Stimulated activated naive B cell treated with anti-CD40 and anti-IgM and Interleukin-4, amounts not matched to agents 10 μg/mL and 1 μg/mL and 100 μg/mL, for 72 hours (primary cell): ENCODE results near the gene ANKRD11.

Source experiments
- ATAC-seq, 2 donors: fragments of 150-1000 bp; cut with Tn5 transposase; replicated peaks; 2 replicates each; pipeline ENCODE4 v1.10.0; 2021; ENCODE audit warnings: moderate library complexity in 1 of 2
- DNase-seq: peaks from one replicate; pipeline ENCODE4 v3.0.0; 2021
- H3K27ac Mint-ChIP-seq: one replicate; pipeline ENCODE4 v1.8.0; 2022; ENCODE audit warnings: mild to moderate bottlenecking, mixed read lengths
- H3K27me3 Mint-ChIP-seq, 2 donors: one replicate each; pipeline ENCODE4 v1.8.0; 2022; ENCODE audit warnings: mixed read lengths in 2 of 2
- H3K36me3 Mint-ChIP-seq, 2 donors: one replicate each; pipeline ENCODE4 v1.8.0; 2022; ENCODE audit warnings: mixed read lengths in 2 of 2, mild to moderate bottlenecking in 1 of 2
- H3K4me1 Mint-ChIP-seq, 2 donors: one replicate each; pipeline ENCODE4 v1.8.0; 2022; ENCODE audit warnings: mixed read lengths in 2 of 2, mild to moderate bottlenecking in 1 of 2
- H3K4me3 Mint-ChIP-seq, 2 donors: one replicate each; pipeline ENCODE4 v1.8.0; 2022; ENCODE audit warnings: mild to moderate bottlenecking in 2 of 2, mixed read lengths in 2 of 2, moderate library complexity in 1 of 2
- H3K9me3 Mint-ChIP-seq, 2 donors: one replicate each; pipeline ENCODE4 v1.8.0; 2022; ENCODE audit warnings: mixed read lengths in 2 of 2, mild to moderate bottlenecking in 1 of 2

Gene ANKRD11

GRCh38 chr16:89352091-89352681, 138.2 kb downstream of the ANKRD11 start:
- Mint-ChIP-seq H3K27me3 (no peaks in the 10 kb centered on the region), H3K36me3 (peaks cover 23 to 38% of the 10 kb centered on the region in 2 donors), H3K9me3 (no peaks in the 10 kb centered on the region), H3K4me1 (peaks cover 39 to 82% of the 10 kb centered on the region in 2 donors), H3K4me3 (no peak overlapping the region), H3K27ac (no peak overlapping the region)
- DNase-seq: no peak
- no peak for ATAC-seq

- H3K4me1 Mint-ChIP-seq: peaks cover 39 to 82% of the 10 kb centered on the region in 2 donors
- H3K4me3 Mint-ChIP-seq: peak overlapping the region in 1 of 2 donors; percentile 40
- ATAC-seq (no peak), DNase-seq (no peak)
- H3K27me3 Mint-ChIP-seq: no peaks in the 10 kb centered on the region
- no peak overlapping the region for H3K27ac Mint-ChIP-seq
- H3K9me3 Mint-ChIP-seq: no peaks in the 10 kb centered on the region
- H3K36me3 Mint-ChIP-seq: peaks cover 21 to 38% of the 10 kb centered on the region in 2 donors
Measured at GRCh38 chr16:89351645-89352044, 138.7 kb downstream of the ANKRD11 start.

DNA sequence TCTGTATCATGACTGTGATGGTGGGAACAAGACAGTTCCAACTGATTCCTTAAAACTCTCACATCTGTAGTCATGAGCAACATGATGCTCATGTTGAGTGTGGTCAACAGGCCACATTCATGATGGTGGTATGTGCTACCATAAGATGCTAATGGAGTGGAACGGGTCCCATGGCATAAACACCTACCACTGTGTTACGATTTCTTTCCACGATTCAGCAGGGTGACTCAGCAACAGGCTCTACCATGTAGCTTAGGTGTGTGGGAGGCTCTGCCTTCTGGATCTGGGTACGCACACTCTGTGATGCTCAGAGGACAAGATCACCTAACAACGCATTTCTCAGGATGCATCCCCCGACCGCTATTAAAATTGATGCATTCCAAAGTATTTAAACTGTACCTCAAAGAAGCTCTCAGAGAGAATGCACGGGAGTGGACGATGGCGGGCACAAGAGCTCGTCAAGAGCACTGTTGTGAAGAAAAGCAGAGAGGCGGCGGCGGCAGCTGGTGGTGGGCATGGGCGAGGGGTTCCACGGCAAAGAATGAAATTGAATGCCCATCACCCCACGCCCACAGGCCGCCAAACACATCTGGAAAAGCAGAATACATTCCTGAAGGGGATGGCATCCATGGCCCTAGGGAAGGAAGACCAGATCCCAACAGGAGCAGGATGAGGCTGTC, 139.5 kb downstream of the ANKRD11 start:
- peaks cover 44 to 89% of the 10 kb centered on the region in 2 donors for H3K4me1 Mint-ChIP-seq
- no peaks in the 10 kb centered on the region for H3K27me3 Mint-ChIP-seq
- no peak overlapping the region for H3K4me3 Mint-ChIP-seq
- peaks cover 22 to 41% of the 10 kb centered on the region in 2 donors for H3K36me3 Mint-ChIP-seq
- ATAC-seq (peak; percentile 42 to 53), DNase-seq (no peak)
- peak overlapping the region; percentile 56 for H3K27ac Mint-ChIP-seq
- H3K9me3 Mint-ChIP-seq: no peaks in the 10 kb centered on the region

DNA sequence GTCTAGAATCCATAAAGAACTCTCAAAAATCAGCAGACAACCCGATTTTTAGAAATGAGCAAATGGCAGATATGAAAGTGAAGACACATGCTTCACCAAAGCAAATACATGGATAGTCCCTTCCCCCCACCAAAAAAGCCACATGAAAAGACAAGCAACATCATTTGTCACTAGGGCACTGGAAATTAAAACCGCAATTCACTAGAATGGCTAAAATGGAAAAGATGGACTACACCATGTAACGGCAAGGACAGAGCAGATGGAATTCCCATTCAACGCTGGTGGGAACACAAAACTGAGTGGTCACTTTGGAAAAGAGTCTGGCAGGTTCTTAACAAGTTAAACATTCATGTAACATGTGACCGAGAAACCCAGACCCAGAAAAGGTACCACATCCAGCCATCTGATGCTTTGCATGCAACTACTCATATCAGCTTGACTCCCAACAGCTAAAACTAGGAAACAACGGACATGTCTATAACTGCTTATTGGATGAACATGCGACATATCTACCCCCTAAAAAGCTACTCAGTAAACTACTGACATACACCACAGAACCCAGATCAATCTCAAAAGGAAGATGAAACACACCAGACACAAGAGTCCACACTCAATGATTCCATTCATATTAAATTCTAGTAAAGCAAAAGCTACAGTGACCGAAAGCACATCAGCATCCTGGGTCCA, 140.3 kb downstream of the ANKRD11 start:
- Mint-ChIP-seq H3K36me3 (peaks cover 17 to 35% of the 10 kb centered on the region in 2 donors), H3K27me3 (no peaks in the 10 kb centered on the region), H3K9me3 (no peaks in the 10 kb centered on the region), H3K4me3 (peak overlapping the region in 1 of 2 donors; percentile 3), H3K27ac (peak overlapping the region; percentile 7), H3K4me1 (peaks cover 46 to 89% of the 10 kb centered on the region in 2 donors)
- no peak for DNase-seq
- ATAC-seq: peak; percentile 12 to 30

GRCh38 chr16:89347807-89348206, 142.6 kb downstream of the ANKRD11 start:
- H3K4me1 Mint-ChIP-seq: peaks cover 59 to 92% of the 10 kb centered on the region in 2 donors
- peak; percentile 34 to 57 for ATAC-seq
- H3K9me3 Mint-ChIP-seq: no peaks in the 10 kb centered on the region
- peak overlapping the region; percentile 31 for H3K27ac Mint-ChIP-seq
- no peak overlapping the region for H3K4me3 Mint-ChIP-seq
- no peaks in the 10 kb centered on the region for H3K27me3 Mint-ChIP-seq
- no peak for DNase-seq
- peaks cover 25 to 46% of the 10 kb centered on the region in 2 donors for H3K36me3 Mint-ChIP-seq

DNA sequence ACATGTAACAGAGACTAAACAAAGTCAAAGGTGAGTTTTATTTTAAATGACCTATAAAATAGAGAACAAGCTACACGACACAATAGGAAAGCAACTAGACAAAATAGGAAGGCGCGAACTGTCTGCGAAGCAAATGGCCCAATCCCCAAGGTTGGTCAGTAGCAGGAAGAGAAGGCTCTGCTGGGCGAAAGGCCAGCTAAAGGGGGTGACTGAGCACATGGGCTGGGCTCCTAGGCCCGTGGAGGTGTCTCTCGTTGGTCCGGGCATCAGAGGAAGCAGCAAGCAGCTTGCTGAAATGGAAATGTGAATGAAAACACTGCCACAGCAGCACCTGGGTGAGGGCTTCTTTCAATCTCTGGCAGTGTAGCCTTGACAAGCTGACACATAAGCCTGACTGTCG, 143.5 kb downstream of the ANKRD11 start:
- H3K27me3 Mint-ChIP-seq: no peaks in the 10 kb centered on the region
- H3K4me1 Mint-ChIP-seq: peaks cover 64 to 88% of the 10 kb centered on the region in 2 donors
- no peaks in the 10 kb centered on the region for H3K9me3 Mint-ChIP-seq
- DNase-seq (no peak), ATAC-seq (no peak)
- peaks cover 27 to 46% of the 10 kb centered on the region in 2 donors for H3K36me3 Mint-ChIP-seq
- peak overlapping the region; percentile 56 for H3K27ac Mint-ChIP-seq
- peak overlapping the region; percentile 23 to 31 for H3K4me3 Mint-ChIP-seq

GRCh38 chr16:89345642-89346150, 144.7 kb downstream of the ANKRD11 start:
- H3K27me3 Mint-ChIP-seq: no peaks in the 10 kb centered on the region
- no peak overlapping the region for H3K4me3 Mint-ChIP-seq
- H3K27ac Mint-ChIP-seq: peak overlapping the region; percentile 59
- peaks cover 21 to 36% of the 10 kb centered on the region in 2 donors for H3K36me3 Mint-ChIP-seq
- ATAC-seq: no peak
- no peaks in the 10 kb centered on the region for H3K9me3 Mint-ChIP-seq
- no peak for DNase-seq
- peaks cover 55 to 85% of the 10 kb centered on the region in 2 donors for H3K4me1 Mint-ChIP-seq

DNA sequence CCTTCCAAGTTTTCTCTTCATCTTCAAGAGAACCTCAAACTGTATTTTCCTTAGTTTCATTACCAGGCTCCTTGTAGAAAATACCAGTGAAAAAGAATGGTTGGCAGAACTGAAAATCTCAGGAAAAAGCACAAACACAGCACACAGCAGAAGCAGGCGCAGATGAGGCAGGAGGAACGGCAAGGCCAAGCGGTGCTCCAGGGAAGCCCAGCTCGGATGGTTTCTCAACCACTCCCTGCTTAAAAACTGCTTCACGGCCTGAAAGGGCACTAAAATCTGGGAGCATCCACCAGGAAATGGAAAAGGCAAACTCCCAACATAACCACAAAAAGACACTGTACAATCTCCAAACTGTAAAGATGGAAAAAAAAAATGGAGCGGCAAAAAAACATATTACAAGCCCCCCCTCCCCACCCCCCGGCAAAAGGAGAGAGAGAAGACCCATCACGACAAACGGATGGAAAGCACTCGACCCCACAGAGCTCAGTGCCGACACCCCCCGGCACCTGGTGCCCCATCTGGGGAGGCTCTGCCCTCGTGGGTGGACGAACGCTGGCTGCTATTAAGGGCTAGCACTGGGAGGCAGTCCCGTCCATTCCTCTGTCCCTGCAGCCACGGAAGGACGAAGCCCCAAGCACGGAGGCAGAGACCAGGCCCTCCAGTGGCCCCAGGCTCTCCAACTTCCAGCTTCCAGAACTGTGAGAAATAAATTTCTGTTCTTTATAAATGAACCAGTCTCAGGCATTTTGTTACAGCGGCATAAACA, 145.3 kb downstream of the ANKRD11 start:
- H3K4me3 Mint-ChIP-seq: no peak overlapping the region
- H3K9me3 Mint-ChIP-seq: no peaks in the 10 kb centered on the region
- ATAC-seq (no peak), DNase-seq (no peak)
- H3K27me3 Mint-ChIP-seq: no peaks in the 10 kb centered on the region
- H3K4me1 Mint-ChIP-seq: peaks cover 51 to 85% of the 10 kb centered on the region in 2 donors
- peak overlapping the region; percentile 81 for H3K27ac Mint-ChIP-seq
- H3K36me3 Mint-ChIP-seq: peaks cover 17 to 30% of the 10 kb centered on the region in 2 donors

DNA sequence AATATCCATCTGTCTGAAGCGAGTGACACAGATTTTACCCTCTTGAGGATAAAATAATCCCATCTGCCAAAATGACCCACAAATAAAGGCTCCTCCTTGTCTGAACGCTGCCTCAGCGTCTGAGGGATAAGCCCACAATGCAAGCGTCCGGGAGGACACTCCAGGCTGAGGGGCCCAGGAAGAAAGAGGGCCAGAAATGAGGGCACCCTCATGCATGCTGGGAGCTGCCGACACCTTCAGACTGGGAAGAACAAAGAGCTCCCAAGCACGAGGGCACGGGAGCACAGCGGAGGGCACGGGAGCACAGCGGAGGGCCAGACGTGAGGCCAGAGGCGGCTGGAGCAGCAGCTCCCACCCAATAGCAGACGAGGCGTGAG, 145.9 kb downstream of the ANKRD11 start:
- Mint-ChIP-seq H3K4me3 (peak overlapping the region in 1 of 2 donors; percentile 22), H3K27me3 (no peaks in the 10 kb centered on the region), H3K27ac (peak overlapping the region; percentile 49), H3K36me3 (peaks cover 15 to 26% of the 10 kb centered on the region in 2 donors), H3K9me3 (no peaks in the 10 kb centered on the region), H3K4me1 (peaks cover 51 to 83% of the 10 kb centered on the region in 2 donors)
- ATAC-seq (no peak), DNase-seq (no peak)

DNA sequence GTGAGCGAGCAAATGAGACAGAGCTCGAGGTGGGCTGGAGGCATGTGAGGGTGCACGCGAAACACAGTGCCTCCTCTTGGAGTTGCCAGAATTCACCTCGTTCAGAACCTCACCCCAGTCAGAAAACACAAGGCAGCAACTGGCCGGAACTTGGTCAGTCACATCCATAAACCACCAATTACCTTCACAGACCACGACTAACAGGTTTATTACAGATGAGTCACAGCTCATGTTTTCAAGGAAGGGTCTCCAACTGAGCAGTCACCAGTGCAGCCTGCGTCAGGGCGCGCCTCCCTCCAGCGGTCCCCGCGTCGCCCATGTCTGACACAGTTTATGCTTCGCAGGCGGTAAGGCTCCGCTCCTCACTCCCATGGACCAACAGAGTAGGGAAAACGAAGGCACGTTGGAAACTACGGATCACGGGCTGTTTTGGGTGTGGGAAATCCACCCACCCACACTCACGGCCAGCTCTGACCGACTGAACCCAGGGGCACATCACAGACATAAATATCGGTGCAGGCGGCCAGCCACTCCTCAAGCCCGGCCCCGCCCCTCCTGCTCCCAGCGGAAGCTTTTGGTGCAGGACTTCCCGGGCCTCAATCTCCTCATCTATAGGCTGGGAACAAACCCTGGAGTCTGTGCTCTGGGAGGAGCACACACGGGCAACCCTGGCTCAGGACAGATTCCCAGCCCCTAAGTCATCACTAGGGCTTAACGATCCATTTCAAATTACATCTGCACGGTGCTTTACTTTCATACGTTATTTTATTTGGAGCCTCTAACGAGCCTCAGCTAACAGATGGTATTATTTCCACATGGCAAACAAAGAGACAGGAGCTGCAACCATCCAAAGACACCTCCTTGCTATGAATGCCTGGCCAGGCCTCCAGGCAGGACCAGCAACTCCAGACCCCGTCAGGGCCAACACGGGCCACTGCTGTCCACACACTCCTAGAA, 146.6 kb downstream of the ANKRD11 start:
- H3K4me1 Mint-ChIP-seq: peaks cover 56 to 87% of the 10 kb centered on the region in 2 donors
- no peaks in the 10 kb centered on the region for H3K27me3 Mint-ChIP-seq
- H3K4me3 Mint-ChIP-seq: peak overlapping the region in 1 of 2 donors; percentile 22
- ATAC-seq (no peak), DNase-seq (no peak)
- H3K36me3 Mint-ChIP-seq: peaks cover 15 to 26% of the 10 kb centered on the region in 2 donors
- no peaks in the 10 kb centered on the region for H3K9me3 Mint-ChIP-seq
- H3K27ac Mint-ChIP-seq: peak overlapping the region; percentile 49

- H3K4me3 Mint-ChIP-seq: no peak overlapping the region
- no peaks in the 10 kb centered on the region for H3K9me3 Mint-ChIP-seq
- peaks cover 15 to 26% of the 10 kb centered on the region in 2 donors for H3K36me3 Mint-ChIP-seq
- peaks cover 54 to 84% of the 10 kb centered on the region in 2 donors for H3K4me1 Mint-ChIP-seq
- ATAC-seq (no peak), DNase-seq (no peak)
- no peaks in the 10 kb centered on the region for H3K27me3 Mint-ChIP-seq
- H3K27ac Mint-ChIP-seq: no peak overlapping the region
Measured at GRCh38 chr16:89341697-89342694, 148.4 kb downstream of the ANKRD11 start.

DNA sequence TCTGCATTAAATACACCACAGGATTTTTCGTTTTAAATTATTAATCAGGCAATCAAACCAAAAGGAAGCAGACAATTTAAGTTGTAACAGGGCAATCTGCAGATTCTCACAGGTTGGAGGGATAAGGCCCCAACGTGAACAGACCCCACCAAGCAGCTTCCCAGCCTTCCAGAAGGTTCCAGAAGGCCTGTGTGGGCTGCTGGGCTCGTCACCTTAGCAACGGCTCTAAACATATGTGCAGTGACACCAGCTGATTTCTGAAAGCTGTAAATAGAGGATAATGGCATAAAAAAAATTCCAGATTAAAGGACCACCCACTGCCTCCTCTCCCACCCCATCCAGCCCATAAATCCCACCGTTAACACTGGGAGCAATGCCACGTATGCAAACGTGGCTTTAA, 149.1 kb downstream of the ANKRD11 start:
- no peak overlapping the region for H3K4me3 Mint-ChIP-seq
- peaks cover 50 to 84% of the 10 kb centered on the region in 2 donors for H3K4me1 Mint-ChIP-seq
- no peak overlapping the region for H3K27ac Mint-ChIP-seq
- no peak for ATAC-seq
- no peaks in the 10 kb centered on the region for H3K9me3 Mint-ChIP-seq
- no peaks in the 10 kb centered on the region for H3K27me3 Mint-ChIP-seq
- peaks cover 15 to 18% of the 10 kb centered on the region in 2 donors for H3K36me3 Mint-ChIP-seq
- no peak for DNase-seq
